GM06990 (cell line): ENCODE results near the gene SLC17A1.

Source experiments
- DNase-seq: peaks from one replicate; pipeline ENCODE4 v3.0.0-alpha.2; 2011; ENCODE audit not compliant: insufficient read length; ENCODE audit errors: extremely low read depth
- H3K27me3 ChIP-seq: replicated peaks from 2 replicates; pipeline ENCODE4 v1.6.0; 2011; ENCODE audit warnings: low read length; ENCODE audit not compliant: control insufficient read depth, insufficient read depth
- H3K36me3 ChIP-seq: 2 replicates; pipeline ENCODE4 v1.5.1; 2011; ENCODE audit warnings: low read length; ENCODE audit not compliant: control insufficient read depth, insufficient read depth
- H3K4me3 ChIP-seq: replicated peaks from 2 replicates; pipeline ENCODE4 v1.5.1; 2011; ENCODE audit warnings: low read depth, mild to moderate bottlenecking, control low read depth, low read length
- TF ChIP-seq, protein P1 (sequence below): IDR thresholded peaks from 2 replicates; pipeline ENCODE4 v1.5.1; 2011; ENCODE audit warnings: low read length, control low read depth, mild to moderate bottlenecking, inconsistent platforms; ENCODE audit not compliant: insufficient read depth, poor library complexity, severe bottlenecking

SLC17A1 gene

GRCh38 chr6:25866011-25866410 lies 34.2 kb upstream of the SLC17A1 start:
- no peaks in the 10 kb centered on the region for H3K36me3 ChIP-seq
- no peak for DNase-seq
- H3K27me3 ChIP-seq: no peaks in the 10 kb centered on the region
- H3K4me3 ChIP-seq: no peak overlapping the region
- TF ChIP-seq, protein P1, sequence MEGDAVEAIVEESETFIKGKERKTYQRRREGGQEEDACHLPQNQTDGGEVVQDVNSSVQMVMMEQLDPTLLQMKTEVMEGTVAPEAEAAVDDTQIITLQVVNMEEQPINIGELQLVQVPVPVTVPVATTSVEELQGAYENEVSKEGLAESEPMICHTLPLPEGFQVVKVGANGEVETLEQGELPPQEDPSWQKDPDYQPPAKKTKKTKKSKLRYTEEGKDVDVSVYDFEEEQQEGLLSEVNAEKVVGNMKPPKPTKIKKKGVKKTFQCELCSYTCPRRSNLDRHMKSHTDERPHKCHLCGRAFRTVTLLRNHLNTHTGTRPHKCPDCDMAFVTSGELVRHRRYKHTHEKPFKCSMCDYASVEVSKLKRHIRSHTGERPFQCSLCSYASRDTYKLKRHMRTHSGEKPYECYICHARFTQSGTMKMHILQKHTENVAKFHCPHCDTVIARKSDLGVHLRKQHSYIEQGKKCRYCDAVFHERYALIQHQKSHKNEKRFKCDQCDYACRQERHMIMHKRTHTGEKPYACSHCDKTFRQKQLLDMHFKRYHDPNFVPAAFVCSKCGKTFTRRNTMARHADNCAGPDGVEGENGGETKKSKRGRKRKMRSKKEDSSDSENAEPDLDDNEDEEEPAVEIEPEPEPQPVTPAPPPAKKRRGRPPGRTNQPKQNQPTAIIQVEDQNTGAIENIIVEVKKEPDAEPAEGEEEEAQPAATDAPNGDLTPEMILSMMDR: no peak

- TF ChIP-seq, protein P1: no peak
- Histone ChIP-seq H3K36me3 (no peaks in the 10 kb centered on the region), H3K27me3 (no peaks in the 10 kb centered on the region), H3K4me3 (no peak overlapping the region)
- DNase-seq: no peak
These were observed 31.5 kb upstream of the SLC17A1 start for GRCh38 chr6:25863360-25863759.

DNA sequence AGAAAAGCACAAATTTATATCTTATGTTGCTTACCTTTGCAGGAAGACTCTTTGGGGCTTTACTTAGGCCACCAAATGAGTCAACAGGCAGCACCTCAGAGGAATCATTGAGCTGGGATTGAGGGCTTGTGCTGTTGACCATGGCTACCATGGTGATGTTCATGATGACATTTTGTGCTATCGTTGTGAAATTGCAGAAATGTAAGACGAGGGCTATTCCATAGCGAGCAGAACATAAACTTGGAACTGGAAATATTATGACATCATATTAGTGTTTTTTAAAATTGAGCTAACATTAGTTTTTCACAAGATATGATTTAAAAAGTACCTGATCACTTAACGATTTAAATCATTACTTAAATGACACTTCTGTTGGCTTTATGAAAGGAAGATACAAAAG lies 30.3 kb upstream of the SLC17A1 start:
- H3K36me3 ChIP-seq: no peaks in the 10 kb centered on the region

GRCh38 chr6:25852756-25853155 lies 20.9 kb upstream of the SLC17A1 start:
- DNase-seq: no peak
- TF ChIP-seq, protein P1: no peak
- Histone ChIP-seq H3K36me3 (no peaks in the 10 kb centered on the region), H3K27me3 (no peaks in the 10 kb centered on the region), H3K4me3 (no peak overlapping the region)

More for the DNA sequence above, 30.3 kb upstream of the SLC17A1 start:
- Histone ChIP-seq H3K4me3 (no peak overlapping the region), H3K27me3 (no peaks in the 10 kb centered on the region)
- DNase-seq: no peak
- TF ChIP-seq, protein P1: no peak

DNA sequence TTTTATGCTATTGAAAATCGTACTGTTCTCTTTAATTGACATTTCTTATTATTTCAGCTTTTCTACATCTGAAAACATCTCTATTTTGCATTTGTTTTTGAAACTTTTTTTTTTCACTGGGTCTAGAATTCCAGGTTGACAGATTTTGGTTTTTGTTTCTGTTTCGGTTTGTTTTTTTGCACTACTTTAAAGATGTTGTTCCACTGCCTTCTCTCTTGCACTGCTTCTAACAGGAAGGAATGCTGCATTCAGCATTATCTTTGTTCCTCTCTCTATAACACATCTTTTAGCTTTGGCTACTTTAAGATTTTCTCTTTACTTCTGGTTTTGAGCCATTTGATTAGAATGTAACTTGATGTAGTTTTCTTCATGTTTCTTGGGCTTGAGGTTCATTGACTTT lies 20.1 kb upstream of the SLC17A1 start:
- no peak for DNase-seq
- Histone ChIP-seq H3K27me3 (no peaks in the 10 kb centered on the region), H3K4me3 (no peak overlapping the region), H3K36me3 (no peaks in the 10 kb centered on the region)
- TF ChIP-seq, protein P1: no peak

- no peak for DNase-seq
- TF ChIP-seq, protein P1: no peak
- Histone ChIP-seq H3K4me3 (no peak overlapping the region), H3K27me3 (no peaks in the 10 kb centered on the region), H3K36me3 (no peaks in the 10 kb centered on the region)
These were observed 12.7 kb upstream of the SLC17A1 start for GRCh38 chr6:25844518-25844917.
